OCI-LY7 (cell line): ENCODE data around the gene NFIX. TPM values are rescaled to one million over a fixed set of nuclear protein-coding genes. Genes with fewer than 3 reads are reported as not detected.

Experiments
- BruUV-seq: library from RNA; stranded (reverse); fragments of 400-500 nt; replicated peaks from 2 replicates; lab custom pipeline; 2021; lab: Mats Ljungman, UMichigan
- CTCF ChIA-PET: fragments of 300-600 bp; sonication (Branson Sonifier 250); formaldehyde crosslinking; loops from one replicate; lab custom pipeline; 2022; ENCODE audit warnings: antibody characterized with exemption; ENCODE audit not compliant: unreplicated experiment; lab: Charles Lee
- POLR2A ChIA-PET: fragments of 300-600 bp; sonication (Branson Sonifier 250); formaldehyde crosslinking; loops from one replicate; lab custom pipeline; 2022; ENCODE audit warnings: antibody characterized with exemption; lab: Charles Lee
- DNase-seq: peaks from one replicate; pipeline ENCODE4 v3.0.0-alpha.2; 2015; ENCODE audit warnings: low spot score
- H2AFZ ChIP-seq: fragments of 200-600 bp; sonication (generic), shearing (Covaris generic); 2 replicates; pipeline ENCODE4 v1.6.1; 2014; ENCODE audit warnings: mild to moderate bottlenecking, antibody characterized with exemption, low read length, moderate library complexity
- H3K27ac ChIP-seq: fragments of 200-600 bp; sonication (generic); 2 replicates; pipeline ENCODE4 v1.5.1; 2014; ENCODE audit warnings: mixed run types, low read depth, mild to moderate bottlenecking, moderate library complexity, low read length, inconsistent platforms; ENCODE audit not compliant: poor library complexity, severe bottlenecking
- H3K36me3 ChIP-seq: fragments of 200-600 bp; sonication (generic); 2 replicates; pipeline ENCODE4 v1.6.1; 2014; ENCODE audit warnings: mild to moderate bottlenecking, antibody characterized with exemption, low read length, moderate library complexity, mixed read lengths; ENCODE audit not compliant: insufficient read depth
- H3K4me1 ChIP-seq: fragments of 200-600 bp; sonication (generic); 2 replicates; pipeline ENCODE4 v1.5.1; 2014; ENCODE audit warnings: mild to moderate bottlenecking, low read length; ENCODE audit not compliant: insufficient read depth, poor library complexity, severe bottlenecking
- H3K4me2 ChIP-seq: fragments of 200-600 bp; sonication (generic); 2 replicates; pipeline ENCODE4 v1.6.1; 2014; ENCODE audit warnings: mild to moderate bottlenecking, low read length
- H3K4me3 ChIP-seq: fragments of 200-600 bp; sonication (generic); 2 replicates; pipeline ENCODE4 v1.5.1; 2014; ENCODE audit warnings: mild to moderate bottlenecking, low read depth, low read length; ENCODE audit not compliant: poor library complexity, severe bottlenecking
- H3K79me2 ChIP-seq: fragments of 200-600 bp; sonication (generic); 2 replicates; pipeline ENCODE4 v1.6.1; 2016; ENCODE audit warnings: low read depth, mild to moderate bottlenecking, low read length, moderate library complexity, mixed read lengths; ENCODE audit not compliant: insufficient read depth
- H3K9me2 ChIP-seq: fragments of 200-600 bp; sonication (generic); 2 replicates; pipeline ENCODE4 v1.6.1; 2016; ENCODE audit warnings: mild to moderate bottlenecking, low read length, mixed read lengths; ENCODE audit not compliant: insufficient read depth
- H3K9me3 ChIP-seq: fragments of 200-600 bp; sonication (generic); 2 replicates; pipeline ENCODE4 v1.6.1; 2014; ENCODE audit warnings: mild to moderate bottlenecking, mixed run types, low read length, mixed read lengths
- H4K20me1 ChIP-seq: fragments of 200-600 bp; sonication (generic); 2 replicates; pipeline ENCODE4 v1.6.1; 2014; ENCODE audit warnings: mild to moderate bottlenecking, antibody characterized with exemption, low read length, moderate library complexity, mixed read lengths; ENCODE audit not compliant: insufficient read depth
- EZH2phosphoT487 ChIP-seq: fragments of 200-600 bp; sonication (generic); IDR thresholded peaks from 2 replicates; pipeline ENCODE4 v1.6.1; 2018; ENCODE audit warnings: low read depth, borderline replicate concordance, mild to moderate bottlenecking, mixed run types, antibody characterized with exemption, low read length, moderate library complexity, mixed read lengths
- intact Hi-C: fragments of 100-400 bp; cut with micrococcal nuclease; formaldehyde crosslinking; loops from one replicate; pipeline ENCODE4 v1.10.0; 2022; ENCODE audit not compliant: unreplicated experiment
- total RNA-seq, 2 experiments: library from RNA; depleted of rRNA in 1 of 2; stranded (reverse); fragments of >200 nt in 1 of 2; shearing (Covaris generic) in 1 of 2; gene quantifications; 2 replicates each; pipeline ENCODE4 v1.2.3, GENCODE V29; 2014 to 2022
- TF ChIP-seq, protein P1 (sequence below): fragments of 200-600 bp; sonication (generic); conservative IDR thresholded peaks from 2 replicates; pipeline ENCODE4 v1.5.1; 2014; ENCODE audit warnings: mild to moderate bottlenecking, antibody characterized with exemption, low read length, moderate library complexity, mixed read lengths

The NFIX gene
- total RNA-seq, 2 experiments from 2014 or later, result 0.16 to 0.72 TPM

DNA sequence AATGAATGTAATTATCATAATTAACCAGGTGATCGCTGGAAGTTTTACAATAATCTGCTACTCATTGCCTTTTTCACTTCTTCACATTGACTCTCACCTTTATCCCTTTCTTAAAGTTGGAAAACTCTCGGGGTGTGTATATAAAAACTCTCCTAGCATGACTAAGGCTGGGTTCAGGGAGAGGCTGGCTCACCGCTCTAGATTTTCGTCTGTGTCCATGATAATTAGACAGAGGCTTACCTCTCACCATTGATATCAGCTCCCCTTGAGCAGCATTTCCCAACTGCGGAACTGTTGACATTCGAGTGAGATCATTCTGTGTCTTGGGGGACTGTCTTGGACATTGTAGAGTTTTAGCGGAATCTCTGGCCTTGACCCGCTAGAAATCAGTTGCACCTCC, 39.4 kb downstream of the NFIX start:
- no peak overlapping the region for H3K4me3 ChIP-seq
- no peaks in the 10 kb centered on the region for H4K20me1 ChIP-seq
- H2AFZ ChIP-seq, result no peak overlapping the region
- no peak overlapping the region for H3K27ac ChIP-seq
- no peaks in the 10 kb centered on the region for H3K36me3 ChIP-seq
- no peaks in the 10 kb centered on the region for H3K4me1 ChIP-seq
- CTCF ChIA-PET, result no interaction called here
- DNase-seq, result no peak
- no peaks in the 10 kb centered on the region for H3K9me3 ChIP-seq
- H3K9me2 ChIP-seq, result no peaks in the 10 kb centered on the region
- H3K79me2 ChIP-seq, result no peaks in the 10 kb centered on the region
- POLR2A ChIA-PET, result no interaction called here
- TF ChIP-seq, protein P1, sequence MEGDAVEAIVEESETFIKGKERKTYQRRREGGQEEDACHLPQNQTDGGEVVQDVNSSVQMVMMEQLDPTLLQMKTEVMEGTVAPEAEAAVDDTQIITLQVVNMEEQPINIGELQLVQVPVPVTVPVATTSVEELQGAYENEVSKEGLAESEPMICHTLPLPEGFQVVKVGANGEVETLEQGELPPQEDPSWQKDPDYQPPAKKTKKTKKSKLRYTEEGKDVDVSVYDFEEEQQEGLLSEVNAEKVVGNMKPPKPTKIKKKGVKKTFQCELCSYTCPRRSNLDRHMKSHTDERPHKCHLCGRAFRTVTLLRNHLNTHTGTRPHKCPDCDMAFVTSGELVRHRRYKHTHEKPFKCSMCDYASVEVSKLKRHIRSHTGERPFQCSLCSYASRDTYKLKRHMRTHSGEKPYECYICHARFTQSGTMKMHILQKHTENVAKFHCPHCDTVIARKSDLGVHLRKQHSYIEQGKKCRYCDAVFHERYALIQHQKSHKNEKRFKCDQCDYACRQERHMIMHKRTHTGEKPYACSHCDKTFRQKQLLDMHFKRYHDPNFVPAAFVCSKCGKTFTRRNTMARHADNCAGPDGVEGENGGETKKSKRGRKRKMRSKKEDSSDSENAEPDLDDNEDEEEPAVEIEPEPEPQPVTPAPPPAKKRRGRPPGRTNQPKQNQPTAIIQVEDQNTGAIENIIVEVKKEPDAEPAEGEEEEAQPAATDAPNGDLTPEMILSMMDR, result no peak
- no peak for TF ChIP-seq EZH2phosphoT487
- no peak overlapping the region for H3K4me2 ChIP-seq
- no TSS peak for BruUV-seq
- intact Hi-C loops, result loop anchor here (5.0 kb wide), 1 partner anchor 58 kb away; no protein-coding TSS in a partner anchor

DNA sequence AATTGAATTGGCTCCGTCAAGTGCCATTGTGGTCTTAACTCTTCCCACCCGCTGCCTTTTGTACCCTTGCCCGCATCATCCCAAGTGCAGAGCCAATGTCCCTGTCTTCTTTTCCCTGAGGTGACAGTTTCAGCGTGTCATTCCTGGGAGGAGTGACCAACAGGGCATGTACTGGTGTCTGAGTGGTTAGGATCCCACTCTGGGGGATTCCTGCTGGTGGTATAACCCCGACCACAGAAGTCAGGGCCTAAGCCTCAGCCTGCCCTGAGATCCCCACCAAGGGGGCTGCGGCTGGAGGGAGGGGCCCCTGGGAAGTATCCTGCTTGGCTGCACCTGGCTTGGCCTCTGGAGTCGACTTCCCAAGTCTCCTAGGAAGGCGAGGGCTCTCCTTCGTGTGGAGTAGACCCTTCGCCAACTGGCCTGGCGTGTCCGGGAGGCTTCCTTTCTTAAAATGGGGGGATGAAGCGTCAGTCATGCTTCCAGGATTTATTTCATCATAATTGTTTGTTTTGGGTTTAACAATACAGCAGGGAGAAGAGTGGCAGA, 40.6 kb downstream of the NFIX start:
- intact Hi-C loops, result no loop called here
- Histone ChIP-seq H2AFZ (no peak overlapping the region), H3K79me2 (no peaks in the 10 kb centered on the region), H3K27ac (no peak overlapping the region), H3K4me1 (no peaks in the 10 kb centered on the region), H3K9me2 (no peaks in the 10 kb centered on the region), H3K36me3 (no peaks in the 10 kb centered on the region), H4K20me1 (no peaks in the 10 kb centered on the region), H3K9me3 (no peaks in the 10 kb centered on the region), H3K4me2 (no peak overlapping the region), H3K4me3 (no peak overlapping the region)
- ChIA-PET CTCF (no interaction called here), POLR2A (no interaction called here)
- no TSS peak for BruUV-seq
- no peak for DNase-seq
- no peak for TF ChIP-seq EZH2phosphoT487
- TF ChIP-seq, protein P1, result no peak

DNA sequence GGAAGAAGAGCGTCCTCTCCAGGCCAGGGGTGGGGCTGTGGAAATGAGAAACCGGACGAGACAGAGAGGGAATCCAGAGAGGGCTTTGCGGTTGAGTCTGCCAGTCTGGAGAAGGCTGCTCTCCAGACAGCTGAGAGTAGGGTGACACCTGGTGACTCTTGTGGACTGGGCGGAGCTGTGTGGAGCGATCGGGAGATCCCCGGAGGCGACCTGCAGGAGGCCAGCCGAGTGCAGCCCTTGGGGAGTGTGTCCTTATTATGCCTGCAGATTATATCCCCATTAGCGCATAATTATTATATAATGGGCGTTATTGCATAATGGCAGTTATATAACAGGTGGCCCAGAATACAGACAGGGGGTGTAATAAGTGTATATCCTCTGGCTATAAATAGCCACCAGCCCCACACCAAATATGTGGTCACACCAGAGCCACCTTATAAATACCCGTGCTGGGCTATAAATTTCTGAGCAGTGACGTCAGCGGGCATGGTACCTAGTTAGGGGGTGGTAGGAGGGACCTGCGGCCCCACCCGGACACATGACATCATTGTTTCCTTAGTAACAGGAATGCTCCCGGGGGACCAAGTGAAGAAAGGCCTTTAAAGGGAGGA, 41.2 kb downstream of the NFIX start:
- intact Hi-C loops, result no loop called here
- no peak for DNase-seq
- no peaks in the 10 kb centered on the region for H3K36me3 ChIP-seq
- H3K4me3 ChIP-seq, result no peak overlapping the region
- no peaks in the 10 kb centered on the region for H3K4me1 ChIP-seq
- H3K27ac ChIP-seq, result no peak overlapping the region
- no TSS peak for BruUV-seq
- H3K9me3 ChIP-seq, result no peaks in the 10 kb centered on the region
- no peak overlapping the region for H3K4me2 ChIP-seq
- CTCF ChIA-PET, result no interaction called here
- H3K9me2 ChIP-seq, result no peaks in the 10 kb centered on the region
- TF ChIP-seq, protein P1, result no peak
- no peak for TF ChIP-seq EZH2phosphoT487
- H4K20me1 ChIP-seq, result no peaks in the 10 kb centered on the region
- no peak overlapping the region for H2AFZ ChIP-seq
- no peaks in the 10 kb centered on the region for H3K79me2 ChIP-seq
- POLR2A ChIA-PET, result no interaction called here
